Cardiac fibroblast (primary cell): ENCODE results near the gene HTR2B.
"Not testable (repeated sequence)": the region's sequence is repeated elsewhere in the genome, so short reads cannot be mapped to it uniquely, and the experiment has no call there.

ENCODE experiments used
- DNase-seq, 2 donors: peaks; one replicate each; pipeline versions ENCODE4 v3.0.0 to v3.0.0-alpha.2; 2010; ENCODE audit warnings: low read depth in 2 of 2
- H3K4me3 ChIP-seq, 2 donors: replicated peaks in 1 of 2; 1 replicate in 1 of 2; 2 replicates in 1 of 2; pipeline ENCODE4 v1.5.1; 2011; ENCODE audit warnings: low read depth in 2 of 2, low read length in 2 of 2, mild to moderate bottlenecking in 2 of 2, moderate library complexity in 1 of 2
- CTCF ChIP-seq: IDR thresholded peaks from one replicate; pipeline ENCODE4 v1.5.1; 2011; ENCODE audit warnings: low read depth, mild to moderate bottlenecking, low read length, inconsistent platforms

The HTR2B gene

DNA sequence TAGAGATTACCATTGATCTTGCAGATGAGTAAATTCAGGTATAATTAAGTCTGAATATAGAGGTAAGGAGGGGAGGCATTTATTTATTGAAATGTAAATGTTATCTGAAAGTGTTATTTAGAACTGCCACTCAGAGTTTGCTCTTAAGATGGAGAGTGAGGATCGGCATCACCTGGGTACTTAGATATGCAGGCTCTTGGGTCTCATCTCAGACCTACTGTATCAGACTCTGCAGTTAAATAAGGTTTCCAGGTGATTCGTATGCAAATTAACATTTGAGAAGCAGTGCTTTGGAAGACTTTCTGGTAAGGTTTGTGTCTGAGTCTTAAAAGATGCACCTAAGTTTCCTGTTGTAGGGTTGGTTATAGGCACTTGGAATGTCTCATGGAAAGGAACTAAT, 9.2 kb downstream of the HTR2B start:
- no peak overlapping the region for H3K4me3 ChIP-seq
- DNase-seq, result no peak
- no peak for TF ChIP-seq CTCF

DNA sequence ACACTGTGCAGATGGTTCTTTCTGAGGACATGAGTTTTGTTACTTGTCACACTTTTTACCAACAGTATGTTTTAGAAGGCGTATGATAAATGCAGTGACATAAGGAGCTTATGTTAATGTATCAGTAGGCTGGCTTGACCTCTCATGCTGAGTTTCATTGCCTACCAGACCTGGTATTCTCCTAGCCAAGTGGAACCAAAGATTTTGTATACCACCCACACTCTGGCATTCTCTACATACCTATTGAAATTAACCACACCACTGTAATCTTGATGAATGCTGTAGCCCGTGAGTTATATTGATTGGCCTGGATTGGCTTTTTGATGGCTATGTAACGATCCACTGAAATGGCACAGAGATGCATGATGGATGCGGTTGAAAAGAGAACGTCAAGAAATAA, 11.4 kb downstream of the HTR2B start:
- no peak overlapping the region for H3K4me3 ChIP-seq
- TF ChIP-seq CTCF, result no peak
- DNase-seq, result no peak

DNA sequence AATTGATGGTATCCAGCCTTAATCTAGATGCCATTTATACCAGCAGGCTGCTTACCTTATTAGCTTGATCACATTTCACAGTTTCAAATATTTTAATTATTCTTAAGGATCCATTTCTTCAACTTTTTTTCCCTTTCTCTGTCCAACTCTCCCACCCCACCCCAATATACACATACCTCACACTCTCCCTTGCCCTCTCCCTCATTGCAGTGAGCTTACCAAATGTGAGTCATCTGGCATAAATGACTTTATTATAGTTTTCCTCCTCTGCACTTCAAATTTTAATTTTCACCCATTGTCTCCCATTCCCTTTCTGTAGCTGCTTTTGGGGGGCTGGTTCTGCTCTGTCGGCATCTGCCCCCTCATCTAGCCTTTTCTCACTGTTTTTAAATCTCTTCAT, 12.9 kb downstream of the HTR2B start:
- no peak for TF ChIP-seq CTCF
- DNase-seq, result peak; percentile 38 to 52
- H3K4me3 ChIP-seq, result no peak overlapping the region

- peak; percentile 35 for TF ChIP-seq CTCF
- peak; percentile 76 to 85 for DNase-seq
- no peak overlapping the region for H3K4me3 ChIP-seq
Observed at GRCh38 chr2:231110551-231110950, 14.3 kb downstream of the HTR2B start.

DNA sequence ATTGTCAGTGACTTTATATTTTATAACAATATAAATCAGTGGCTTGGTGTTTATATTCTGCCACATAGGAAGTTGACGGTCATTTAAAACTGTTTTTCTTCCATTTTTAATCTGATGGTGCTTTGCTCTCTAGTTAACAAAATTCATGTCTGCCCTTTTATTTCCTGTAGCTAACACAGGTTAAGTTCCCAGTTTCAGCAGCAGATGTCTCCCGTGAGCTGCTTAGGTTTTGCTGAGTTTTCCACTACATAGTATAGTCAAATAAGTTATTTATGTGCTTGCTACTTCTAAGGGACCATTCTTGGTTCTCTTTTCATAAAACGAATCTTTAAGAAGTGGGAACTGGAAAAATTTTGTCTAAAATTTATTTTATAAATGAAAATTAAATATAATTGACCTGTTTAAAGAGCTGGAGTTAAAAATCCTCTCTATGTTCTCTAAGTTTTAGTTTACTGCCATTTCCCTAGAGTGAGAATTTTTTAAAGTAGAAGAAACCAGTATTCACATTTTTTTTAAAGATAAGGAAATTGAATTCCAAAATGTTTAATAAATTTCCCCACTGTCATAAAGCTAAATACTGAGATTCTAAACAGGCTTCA, 20.6 kb downstream of the HTR2B start:
- TF ChIP-seq CTCF, result peak; percentile 93
- peak; percentile 82 to 83 for DNase-seq

DNA sequence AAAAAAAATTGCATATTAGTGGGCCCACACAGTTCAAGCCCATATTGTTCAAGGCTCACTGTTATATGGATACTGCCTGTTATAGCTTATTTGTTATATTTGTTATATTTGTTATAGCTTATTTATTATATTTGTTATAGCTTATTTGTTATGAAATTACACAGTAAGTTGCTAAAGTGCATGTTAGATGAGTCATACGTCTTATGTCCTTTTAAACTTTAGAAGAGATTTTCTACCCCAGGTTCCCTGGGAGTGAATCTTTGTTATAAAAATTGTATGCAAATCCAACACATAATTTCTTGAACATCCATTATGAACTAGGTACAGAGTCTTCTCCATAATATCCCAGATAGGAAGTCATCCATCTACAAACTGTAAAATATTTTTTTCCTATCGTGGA, 22.1 kb downstream of the HTR2B start:
- DNase-seq, result peak; percentile 17 to 50
- H3K4me3 ChIP-seq, result no peak overlapping the region
- TF ChIP-seq CTCF, result no peak

More for the DNA sequence above, 20.6 kb downstream of the HTR2B start:
- no peak overlapping the region for H3K4me3 ChIP-seq

DNA sequence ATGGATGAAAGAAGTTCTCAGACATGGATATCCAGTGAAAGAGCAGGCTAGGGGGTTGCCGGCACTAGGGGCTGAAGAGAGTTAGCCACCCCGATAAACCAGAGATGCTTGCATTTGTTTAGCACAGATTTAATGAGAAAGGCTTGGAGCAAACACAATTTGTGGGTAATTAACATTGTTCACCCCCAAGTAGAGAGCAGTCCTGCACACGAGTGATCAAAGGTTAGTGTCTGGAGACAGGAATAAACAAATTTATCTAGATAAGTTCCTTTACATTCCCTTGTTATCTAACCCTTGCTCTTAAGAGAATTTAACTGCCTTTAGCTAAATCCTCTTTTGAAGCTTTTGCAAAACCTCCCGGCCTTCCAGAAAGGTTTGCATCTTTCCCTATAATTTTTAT, 23.9 kb downstream of the HTR2B start:
- no peak for TF ChIP-seq CTCF
- DNase-seq, result no peak
- no peak overlapping the region for H3K4me3 ChIP-seq

DNA sequence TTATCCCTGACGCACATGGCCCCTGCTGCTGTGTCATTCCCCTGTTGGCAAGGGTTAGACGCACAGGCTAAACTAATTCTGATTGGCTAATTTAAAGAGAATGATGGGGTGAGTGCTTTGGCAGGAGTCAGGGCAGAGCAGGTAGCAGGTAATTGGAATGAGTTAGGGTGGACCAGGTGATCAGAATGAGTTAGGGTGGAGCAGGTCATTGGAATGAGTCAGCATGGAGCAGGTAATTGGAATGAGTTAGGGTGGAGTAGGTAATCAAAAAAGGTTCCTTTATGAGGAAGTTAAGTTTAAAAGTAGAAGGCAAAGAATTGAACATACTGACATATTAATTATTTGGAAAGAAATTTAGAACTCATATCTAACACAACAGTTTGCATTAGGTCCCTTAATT, 24.5 kb downstream of the HTR2B start:
- H3K4me3 ChIP-seq, DNase-seq: not testable (repeated sequence)
